GM12878 (cell line): ENCODE results near the gene PRPF6. TPM values are rescaled to one million over a fixed set of nuclear protein-coding genes. Genes with fewer than 3 reads are reported as not detected.

Source experiments
- ATAC-seq: fragments of 200-7000 bp; cut with Tn5 transposase; 3 replicates; pipeline ENCODE4 v1.9.1; 2020; ENCODE audit warnings: mild to moderate bottlenecking, moderate library complexity
- BruUV-seq: library from RNA; stranded (reverse); fragments of 400-500 nt; replicated peaks from 2 replicates; lab custom pipeline; 2021; lab: Mats Ljungman, UMichigan
- CTCF ChIA-PET: fragments of 300-600 bp; sonication (Branson Sonifier 250); formaldehyde crosslinking; extraction: SDS; loops from one replicate; lab custom pipeline; 2021; ENCODE audit warnings: inconsistent platforms; lab: Yijun Ruan, JAX
- POLR2A ChIA-PET: fragments of 350-600 bp; formaldehyde crosslinking; extraction: SDS; loops from one replicate; lab custom pipeline; 2021; ENCODE audit warnings: inconsistent platforms; lab: Charles Lee
- RAD21 ChIA-PET: fragments of 300-600 bp; sonication (Branson Sonifier 250); formaldehyde crosslinking; loops from one replicate; lab custom pipeline; 2023; ENCODE audit warnings: antibody characterized with exemption; ENCODE audit not compliant: unreplicated experiment; lab: Charles Lee
- SMC1A ChIA-PET: fragments of 300-600 bp; sonication (Branson Sonifier 250); formaldehyde crosslinking; loops from one replicate; lab custom pipeline; 2023; ENCODE audit not compliant: unreplicated experiment, uncharacterized antibody; lab: Charles Lee
- DNase-seq: peaks from one replicate; pipeline ENCODE4 v3.0.0-alpha.2; 2011; ENCODE audit warnings: low read depth, low spot score
- FAIRE-seq: peaks from 3 replicates; lab custom pipeline; 2011; peaks lifted over from hg19 to GRCh38; lab: Jason Lieb, UNC
- H2AFZ ChIP-seq: 2 replicates; pipeline ENCODE4 v1.6.0; 2011; ENCODE audit warnings: low read depth, low read length, control low read depth; ENCODE audit not compliant: control insufficient read depth
- H3K27ac ChIP-seq: 2 replicates; pipeline ENCODE4 v1.5.1; 2011; ENCODE audit warnings: control low read depth; ENCODE audit not compliant: control insufficient read depth, insufficient read depth
- H3K27me3 ChIP-seq, 2 experiments: replicated peaks in 1 of 2; 2 replicates each; pipeline versions ENCODE4 v1.6.0 to v1.6.1; 2011; ENCODE audit warnings: low read length in 1 of 2; ENCODE audit not compliant: control insufficient read depth in 2 of 2, insufficient read depth in 2 of 2
- H3K36me3 ChIP-seq, 2 experiments: 2 replicates each; pipeline ENCODE4 v1.5.1; 2011; ENCODE audit warnings: low read length in 1 of 2; ENCODE audit not compliant: control insufficient read depth in 2 of 2, insufficient read depth in 2 of 2
- H3K4me1 ChIP-seq: 2 replicates; pipeline ENCODE4 v1.6.1; 2011; ENCODE audit warnings: mild to moderate bottlenecking, low read length, moderate library complexity, mixed read lengths; ENCODE audit not compliant: control insufficient read depth, insufficient read depth
- H3K4me2 ChIP-seq: 2 replicates; pipeline ENCODE4 v1.6.0; 2011; ENCODE audit warnings: control low read depth; ENCODE audit not compliant: control insufficient read depth, insufficient read depth
- H3K4me3 ChIP-seq: fragments of 200-600 bp; sonication (generic); 2 replicates; pipeline ENCODE4 v1.5.1; 2016
- H3K79me2 ChIP-seq: 2 replicates; pipeline ENCODE4 v1.6.0; 2011; ENCODE audit warnings: low read length; ENCODE audit not compliant: control insufficient read depth, insufficient read depth
- H3K9ac ChIP-seq: 2 replicates; pipeline ENCODE4 v1.8.0; 2011; ENCODE audit warnings: low read length, control low read depth, mixed read lengths; ENCODE audit not compliant: control insufficient read depth, insufficient read depth
- H3K9me3 ChIP-seq: replicated peaks from 3 replicates; pipeline ENCODE4 v1.5.1; 2011; ENCODE audit warnings: mild to moderate bottlenecking, low read length; ENCODE audit not compliant: control insufficient read depth, insufficient read depth
- H4K20me1 ChIP-seq: 2 replicates; pipeline ENCODE4 v1.6.0; 2011; ENCODE audit not compliant: control insufficient read depth, insufficient read depth
- EED ChIP-seq: sonication (generic); IDR thresholded peaks from 2 replicates; pipeline ENCODE4 v1.6.1; 2016; ENCODE audit warnings: antibody characterized with exemption, low read depth
- POLR2A ChIP-seq: IDR thresholded peaks from 2 replicates; pipeline ENCODE4 v1.6.1; 2011; ENCODE audit warnings: low read depth, mild to moderate bottlenecking, low read length
- POLR2AphosphoS2 ChIP-seq: IDR thresholded peaks from 2 replicates; pipeline ENCODE4 v1.6.1; 2011; ENCODE audit warnings: low read depth, mild to moderate bottlenecking, low read length, improper control_type of control experiment, moderate library complexity
- SMAD5 ChIP-seq: IDR thresholded peaks from 2 replicates; pipeline ENCODE4 v1.6.1; 2016; ENCODE audit warnings: antibody characterized with exemption, low read depth
- ZSCAN29 ChIP-seq: fragments of 450-650 bp; IDR thresholded peaks from 2 replicates; pipeline ENCODE4 v1.6.1; 2017; ENCODE audit warnings: mild to moderate bottlenecking, moderate library complexity
- WGBS: methylation state at CpG from one replicate; pipeline ENCODE4 v1.1.6; 2016; ENCODE audit warnings: low lambda C conversion rate; ENCODE audit not compliant: insufficient replicate concordance, insufficient coverage; ENCODE audit errors: missing lambda C conversion rate; 5-methylcytosine and 5-hydroxymethylcytosine counted together
- in situ Hi-C: fragments of 300-500 bp; cut with MboI; formaldehyde crosslinking; loops from 9 replicates; pipeline ENCODE4 v1.14.3; 2018; ENCODE audit warnings: mixed read lengths
- intact Hi-C: fragments of 100-400 bp; cut with micrococcal nuclease; formaldehyde crosslinking; loops from one replicate; pipeline ENCODE4 v1.14.2; 2022; ENCODE audit not compliant: unreplicated experiment
- polyA plus RNA-seq, 11 experiments: library from polyadenylated mRNA; depleted of rRNA in 4 of 11; unstranded in 6 of 11; stranded (reverse) in 5 of 11; fragments of >200 nt; fragmentation: Nextera tagmentation in 4 of 11; fragmentation: Illumina TruSeq in 1 of 11; extraction: Ambion mirVana in 4 of 11; extraction: Trizol in 1 of 11; gene quantifications; 1 replicate in 1 of 11; 2 replicates in 10 of 11; pipeline versions ENCODE4 v1.2.1 to v1.2.3, GENCODE V29; 2011 to 2016; ENCODE audit warnings: inconsistent platforms in 2 of 11, missing spikeins in 2 of 11, low read depth in 1 of 11
- total RNA-seq, 4 experiments: library from RNA; depleted of rRNA in 3 of 4; stranded (reverse); fragments of >200 nt in 3 of 4; fragmentation: Illumina TruSeq in 1 of 4; extraction: Trizol in 1 of 4; gene quantifications; 2 replicates each; pipeline versions ENCODE4 v1.2.1 to v1.2.3, GENCODE V29; 2013 to 2021
- TF ChIP-seq, protein P1 (sequence below): fragments of 450-650 bp; IDR thresholded peaks from 2 replicates; pipeline ENCODE4 v1.6.1; 2016; ENCODE audit warnings: mild to moderate bottlenecking

The PRPF6 gene
- total and polyA plus RNA-seq, 10 of the 15 experiments (the other 5 are each of a cell fraction or from before 2014, with no cell fraction given) = 5.0 to 102 (median 71.3) TPM

DNA sequence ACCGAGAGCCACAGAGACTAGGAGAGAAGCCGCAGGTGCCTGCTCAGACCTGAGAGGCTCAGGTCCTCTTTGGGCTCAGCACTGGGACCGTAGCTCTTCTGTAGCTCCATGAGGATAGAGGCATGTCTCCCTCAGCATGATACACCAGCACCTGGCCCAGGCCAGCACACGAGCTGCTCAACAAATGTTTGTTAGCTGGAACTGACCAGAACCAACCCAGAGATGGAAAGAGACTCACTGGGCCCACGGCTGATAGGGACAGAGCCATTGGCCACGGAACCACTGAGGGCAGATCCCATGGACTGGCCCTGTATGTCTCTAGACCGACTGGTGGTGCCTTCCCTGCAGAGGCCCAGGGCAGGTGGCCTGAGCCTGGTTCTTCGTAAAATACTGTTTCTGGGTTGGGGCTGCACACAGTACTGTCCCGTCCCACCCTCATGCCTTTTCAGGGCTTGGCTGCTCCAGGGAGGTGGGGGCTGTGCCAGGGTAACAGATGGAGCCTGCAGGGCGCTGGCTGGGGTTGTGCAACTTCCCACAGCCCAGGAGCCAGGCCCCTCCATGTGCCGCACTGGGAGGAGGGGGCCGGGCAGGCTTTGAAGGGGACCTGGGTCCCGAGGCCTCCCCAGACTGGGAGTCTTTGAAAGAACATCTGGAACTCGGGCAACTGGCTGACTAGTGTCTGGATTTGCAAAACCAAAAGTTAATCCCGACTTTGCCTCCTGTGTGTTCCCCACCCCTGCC, 60.3 kb downstream of the PRPF6 start:
- H3K4me2 ChIP-seq = peak overlapping the region; percentile 90
- no peak overlapping the region for H3K27ac ChIP-seq
- H3K79me2 ChIP-seq = peaks cover 4% of the 10 kb centered on the region
- BruUV-seq = no TSS peak
- ChIA-PET SMC1A (interaction anchor here (0.6 to 6.1 kb wide), 5 partner anchors 13 to 84 kb away, joined by 3 to 52 read pairs (median 3); partner anchors contain the start of genes PRPF6 and SAMD10), RAD21 (interaction anchor here (0.8 to 7.1 kb wide), 12 partner anchors 13 to 504 kb away, joined by 3 to 92 read pairs (median 4); partner anchors contain the start of genes OPRL1, PRPF6, PTK6 and RGS19), POLR2A (interaction anchor here (0.5 to 7.2 kb wide), 8 partner anchors 13 to 504 kb away, joined by 4 to 63 read pairs (median 8); partner anchors contain the start of genes OPRL1, PRPF6, PTK6 and RGS19), CTCF (interaction anchor here (0.5 to 9.1 kb wide), 13 partner anchors 10 to 503 kb away, joined by 3 to 108 read pairs (median 4); partner anchors contain the start of genes OPRL1, PRPF6, RGS19 and SAMD10)
- intact Hi-C loops = no loop called here
- DNase-seq = no peak
- no peaks in the 10 kb centered on the region for H4K20me1 ChIP-seq
- H3K4me3 ChIP-seq = peak overlapping the region; percentile 64
- H3K9ac ChIP-seq = peak overlapping the region; percentile 84
- H3K4me1 ChIP-seq = peaks cover 28% of the 10 kb centered on the region
- no peak overlapping the region for H2AFZ ChIP-seq
- no peaks in the 10 kb centered on the region; a peak in 1 of 4 replicates for H3K36me3 ChIP-seq
- in situ Hi-C loops = no loop called here
- H3K9me3 ChIP-seq = no peaks in the 10 kb centered on the region
- ATAC-seq = no peak
- 0 out of 2 replicates have a peak, but pooled peaks have one; percentile 23 for TF ChIP-seq SMAD5
- no peak for TF ChIP-seq ZSCAN29
- TF ChIP-seq POLR2AphosphoS2 = 0 out of 2 replicates have a peak, but pooled peaks have one; percentile 13
- peak; percentile 55 for TF ChIP-seq POLR2A
- peaks cover 0 to 3% of the 10 kb centered on the region in 2 experiments; a peak in 1 of 4 replicates for H3K27me3 ChIP-seq
- 69% methylated on average over 14 of the region's 15 CpGs for WGBS
- no peak for FAIRE-seq

DNA sequence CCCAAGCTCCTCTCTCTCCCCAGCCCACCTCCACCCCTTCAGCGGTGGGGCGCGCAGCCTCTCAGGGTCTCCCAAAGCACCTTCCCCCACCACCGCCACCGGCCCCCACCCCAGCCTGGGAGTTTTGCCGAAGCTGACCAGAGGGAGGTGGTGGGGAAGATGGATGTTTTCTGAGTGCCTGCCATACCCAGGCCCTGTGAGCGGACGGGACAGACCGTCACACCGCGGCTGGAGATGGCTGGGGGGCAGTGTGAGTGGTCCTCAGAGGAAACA, 60.8 kb downstream of the PRPF6 start:
- ATAC-seq = no peak
- RAD21 ChIA-PET = interaction anchor here (1.0 to 4.3 kb wide), 4 partner anchors 13 to 61 kb away, joined by 3 to 78 read pairs (median 6); partner anchors contain the start of genes OPRL1, PRPF6, RGS19 and SAMD10

More for the DNA sequence above, 60.8 kb downstream of the PRPF6 start:
- intact Hi-C loops = no loop called here
- peaks cover 0 to 5% of the 10 kb centered on the region in 2 experiments; a peak in 1 of 4 replicates for H3K27me3 ChIP-seq
- H3K27ac ChIP-seq = peak overlapping the region; percentile 62
- H3K4me3 ChIP-seq = peak overlapping the region; percentile 64
- CTCF ChIA-PET = interaction anchor here (0.5 to 9.1 kb wide), 6 partner anchors 9 to 504 kb away, joined by 3 to 108 read pairs (median 4); partner anchors contain the start of genes PRPF6 and SAMD10
- no peaks in the 10 kb centered on the region for H3K9me3 ChIP-seq
- in situ Hi-C loops = no loop called here
- SMC1A ChIA-PET = interaction anchor here (0.6 to 1.1 kb wide), 2 partner anchors 61 to 84 kb away, joined by 3 read pairs; partner anchors contain the start of gene PRPF6
- peaks cover 4% of the 10 kb centered on the region; the same call in 1 of the 2 replicates for H3K79me2 ChIP-seq
- no peaks in the 10 kb centered on the region for H4K20me1 ChIP-seq
- BruUV-seq = no TSS peak
- H3K4me1 ChIP-seq = peaks cover 22% of the 10 kb centered on the region
- TF ChIP-seq SMAD5 = peak; percentile 9; the same call in 1 of the 2 replicates
- TF ChIP-seq EED = no peak
- TF ChIP-seq, protein P1, sequence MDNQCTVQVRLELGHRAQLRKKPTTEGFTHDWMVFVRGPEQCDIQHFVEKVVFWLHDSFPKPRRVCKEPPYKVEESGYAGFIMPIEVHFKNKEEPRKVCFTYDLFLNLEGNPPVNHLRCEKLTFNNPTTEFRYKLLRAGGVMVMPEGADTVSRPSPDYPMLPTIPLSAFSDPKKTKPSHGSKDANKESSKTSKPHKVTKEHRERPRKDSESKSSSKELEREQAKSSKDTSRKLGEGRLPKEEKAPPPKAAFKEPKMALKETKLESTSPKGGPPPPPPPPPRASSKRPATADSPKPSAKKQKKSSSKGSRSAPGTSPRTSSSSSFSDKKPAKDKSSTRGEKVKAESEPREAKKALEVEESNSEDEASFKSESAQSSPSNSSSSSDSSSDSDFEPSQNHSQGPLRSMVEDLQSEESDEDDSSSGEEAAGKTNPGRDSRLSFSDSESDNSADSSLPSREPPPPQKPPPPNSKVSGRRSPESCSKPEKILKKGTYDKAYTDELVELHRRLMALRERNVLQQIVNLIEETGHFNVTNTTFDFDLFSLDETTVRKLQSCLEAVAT = peak; percentile 36; the same call in 1 of the 2 replicates
- peak overlapping the region; percentile 84 for H3K9ac ChIP-seq
- WGBS = 28% methylated on average over 5 of the region's 11 CpGs
- POLR2A ChIA-PET = interaction anchor here (0.6 to 7.2 kb wide), 6 partner anchors 15 to 1154 kb away, joined by 4 to 63 read pairs (median 8); partner anchors contain the start of genes OPRL1, PRPF6, RGS19 and SAMD10
- no peak for DNase-seq
- H2AFZ ChIP-seq = peak overlapping the region; percentile 75
- H3K36me3 ChIP-seq = no peaks in the 10 kb centered on the region
- H3K4me2 ChIP-seq = peak overlapping the region; percentile 90
- no peak for FAIRE-seq
